Adrenal gland (tissue), 12 donors: ENCODE results near the gene MAP3K20. TPM values are rescaled to one million over a fixed set of nuclear protein-coding genes. Genes with fewer than 3 reads are reported as not detected.

ENCODE experiments used
- DNase-seq, 7 donors: peaks; one replicate each; pipeline ENCODE4 v3.0.0-alpha.2; 2019 to 2020
- H3K27ac ChIP-seq, 5 donors: fragments of 200-600 bp; sonication (generic) in 4 of 5; 1 replicate in 3 of 5; 2 replicates in 2 of 5; pipeline versions ENCODE4 v1.5.1 to v1.8.0; 2016 to 2020; ENCODE audit warnings: mild to moderate bottlenecking in 1 of 5
- H3K27me3 ChIP-seq: fragments of 200-600 bp; 2 replicates; pipeline ENCODE4 v1.8.0; 2021
- H3K36me3 ChIP-seq, 2 donors: fragments of 200-600 bp; replicated peaks in 1 of 2; 1 replicate in 1 of 2; 2 replicates in 1 of 2; pipeline versions ENCODE4 v1.5.1 to v1.8.0; 2018 to 2022
- H3K4me1 ChIP-seq, 2 donors: fragments of 200-600 bp; replicated peaks in 1 of 2; 1 replicate in 1 of 2; 2 replicates in 1 of 2; pipeline versions ENCODE4 v1.5.1 to v1.8.0; 2018 to 2021
- H3K4me3 ChIP-seq, 4 donors: fragments of 200-600 bp; sonication (generic) in 3 of 4; one replicate each; pipeline ENCODE4 v1.5.1; 2016 to 2018
- H3K9me3 ChIP-seq, 3 donors: fragments of 200-600 bp; sonication (generic) in 1 of 3; replicated peaks in 1 of 3; 1 replicate in 2 of 3; 2 replicates in 1 of 3; pipeline versions ENCODE4 v1.5.1 to v1.8.0; 2016 to 2021
- POLR2A ChIP-seq, 2 donors: fragments of 450-650 bp; IDR thresholded peaks; one replicate each; pipeline ENCODE4 v1.6.1; 2017; ENCODE audit warnings: antibody characterized with exemption in 2 of 2, mild to moderate bottlenecking in 2 of 2, moderate library complexity in 1 of 2
- WGBS, 4 donors: extraction: QIAGEN DNeasy Blood & Tissue Kit in 2 of 4; methylation state at CpG; one replicate each; pipeline versions ENCODE4 v1.1.5 to v1.1.7; 2013 to 2017; 5-methylcytosine and 5-hydroxymethylcytosine counted together
- intact Hi-C, 2 donors: fragments of 100-400 bp; cut with DNase I; formaldehyde crosslinking; loops; one replicate each; pipeline versions ENCODE4 v1.14.1 to v1.15.0; 2022 to 2023
- polyA plus RNA-seq, 3 donors: library from polyadenylated mRNA; stranded (reverse); fragments of 200-250 nt in 2 of 3; fragments of 350-450 nt in 1 of 3; fragmentation: Illumina TruSeq in 1 of 3; extraction: RNeasy Lipid Tissue Mini Kit (QIAGEN cat#74804) in 1 of 3; gene quantifications; one replicate each; pipeline ENCODE4 v1.2.3, GENCODE V29; 2013 to 2014
- total RNA-seq, 9 donors: library from RNA; depleted of rRNA in 4 of 9; stranded (reverse); fragments of >200 nt in 4 of 9; fragments of 120-200 nt in 1 of 9; fragmentation: NEBNext Ultra II Directional in 1 of 9; extraction: Animal tissue kit (Norgen Biotek cat#: 25700) in 1 of 9; gene quantifications; one replicate each; pipeline versions ENCODE4 v1.1.0 to v1.2.4, GENCODE V29; 2013 to 2023
- TF ChIP-seq, protein P1 (sequence below), 6 experiments: fragments of 450-650 bp in 4 of 6; fragments of 200-600 bp in 2 of 6; sonication (generic) in 1 of 6; IDR thresholded peaks; 1 replicate in 5 of 6; 2 replicates in 1 of 6; pipeline versions ENCODE4 v1.5.1 to v1.8.0; 2016 to 2021; ENCODE audit warnings: antibody characterized with exemption in 6 of 6, mild to moderate bottlenecking in 2 of 6, moderate library complexity in 1 of 6
- donor health status: healthy with polysubstance abuse.
- donor health status: Bipolar disorder and iron deficiency.
- donor health status: DM: yes; HTN: yes; CAD: no.
- donor health status: DM: no; HTN: no; CAD: no.
- donor health status: DM: no; HTN: no; CAD: no.
- donor health status: DM: yes; HTN: yes; CAD: no.

The MAP3K20 gene
- total and polyA plus RNA-seq, 12 donors, result 8.1 to 54.2 (median 25.4) TPM

DNA sequence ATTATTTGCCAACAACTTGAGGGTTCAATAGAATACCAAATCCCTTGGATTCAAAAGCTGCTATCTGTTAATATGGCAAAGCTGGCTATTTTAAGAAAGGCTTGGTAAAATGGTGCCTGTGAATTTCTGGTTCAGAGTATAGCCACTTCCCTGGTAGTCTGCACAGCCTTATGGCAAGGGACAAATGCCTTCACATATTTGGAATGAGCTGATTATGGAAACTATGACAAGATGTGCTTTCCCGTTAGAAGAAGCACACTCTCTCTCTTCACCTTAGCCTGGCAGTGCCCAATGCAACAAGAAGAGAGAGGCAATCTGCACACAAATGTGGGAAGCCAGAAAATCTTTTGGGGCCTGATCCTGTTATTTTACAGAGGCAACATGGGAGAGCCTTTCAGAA, 47.5 kb upstream of the MAP3K20 start:
- no peaks in the 10 kb centered on the region for H3K27me3 ChIP-seq
- no peak for TF ChIP-seq POLR2A (IDR thresholded peaks at IDR 0.05)
- TF ChIP-seq, protein P1, sequence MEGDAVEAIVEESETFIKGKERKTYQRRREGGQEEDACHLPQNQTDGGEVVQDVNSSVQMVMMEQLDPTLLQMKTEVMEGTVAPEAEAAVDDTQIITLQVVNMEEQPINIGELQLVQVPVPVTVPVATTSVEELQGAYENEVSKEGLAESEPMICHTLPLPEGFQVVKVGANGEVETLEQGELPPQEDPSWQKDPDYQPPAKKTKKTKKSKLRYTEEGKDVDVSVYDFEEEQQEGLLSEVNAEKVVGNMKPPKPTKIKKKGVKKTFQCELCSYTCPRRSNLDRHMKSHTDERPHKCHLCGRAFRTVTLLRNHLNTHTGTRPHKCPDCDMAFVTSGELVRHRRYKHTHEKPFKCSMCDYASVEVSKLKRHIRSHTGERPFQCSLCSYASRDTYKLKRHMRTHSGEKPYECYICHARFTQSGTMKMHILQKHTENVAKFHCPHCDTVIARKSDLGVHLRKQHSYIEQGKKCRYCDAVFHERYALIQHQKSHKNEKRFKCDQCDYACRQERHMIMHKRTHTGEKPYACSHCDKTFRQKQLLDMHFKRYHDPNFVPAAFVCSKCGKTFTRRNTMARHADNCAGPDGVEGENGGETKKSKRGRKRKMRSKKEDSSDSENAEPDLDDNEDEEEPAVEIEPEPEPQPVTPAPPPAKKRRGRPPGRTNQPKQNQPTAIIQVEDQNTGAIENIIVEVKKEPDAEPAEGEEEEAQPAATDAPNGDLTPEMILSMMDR (IDR thresholded peaks at IDR 0.05), result no peak
- 72 to 100% (median 85%) methylated on average over 1 of the region's 1 CpG for WGBS, 4 donors
- intact Hi-C loops, result loop anchor here (5.0 to 10.0 kb wide), 2 partner anchors 184 to 223 kb away; no protein-coding TSS in a partner anchor
- no peak overlapping the region for H3K4me3 ChIP-seq
- no peak for DNase-seq
- H3K4me1 ChIP-seq, result peaks cover 0 to 5% of the 10 kb centered on the region in 2 donors
- peaks cover 0 to 69% of the 10 kb centered on the region in 2 donors for H3K36me3 ChIP-seq
- peak overlapping the region in 2 of 5 donors; percentile 22 to 42 for H3K27ac ChIP-seq
- no peaks in the 10 kb centered on the region for H3K9me3 ChIP-seq

DNA sequence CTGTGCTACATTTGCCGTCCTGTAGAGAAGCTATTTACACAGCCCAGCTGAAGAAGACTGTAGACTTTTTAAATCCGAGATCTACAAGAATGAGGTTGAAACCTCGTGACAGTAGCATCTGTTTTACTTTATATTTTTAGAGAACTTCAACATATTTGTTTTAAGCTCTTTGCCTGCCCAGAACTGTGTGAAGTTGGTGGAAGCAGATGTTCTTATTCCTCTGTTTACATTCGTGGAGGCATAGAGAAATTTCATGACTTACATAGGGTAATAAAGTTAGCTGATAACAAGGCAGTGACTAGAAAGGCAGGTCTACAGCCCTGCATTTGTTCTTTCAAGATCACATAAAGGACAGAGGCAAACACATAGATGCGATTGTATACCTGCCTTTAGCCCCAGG, 47.0 kb upstream of the MAP3K20 start:
- no peak overlapping the region for H3K27ac ChIP-seq
- 69 to 81% (median 74%) methylated on average over 5 of the region's 5 CpGs for WGBS, 4 donors
- DNase-seq, result no peak

DNA sequence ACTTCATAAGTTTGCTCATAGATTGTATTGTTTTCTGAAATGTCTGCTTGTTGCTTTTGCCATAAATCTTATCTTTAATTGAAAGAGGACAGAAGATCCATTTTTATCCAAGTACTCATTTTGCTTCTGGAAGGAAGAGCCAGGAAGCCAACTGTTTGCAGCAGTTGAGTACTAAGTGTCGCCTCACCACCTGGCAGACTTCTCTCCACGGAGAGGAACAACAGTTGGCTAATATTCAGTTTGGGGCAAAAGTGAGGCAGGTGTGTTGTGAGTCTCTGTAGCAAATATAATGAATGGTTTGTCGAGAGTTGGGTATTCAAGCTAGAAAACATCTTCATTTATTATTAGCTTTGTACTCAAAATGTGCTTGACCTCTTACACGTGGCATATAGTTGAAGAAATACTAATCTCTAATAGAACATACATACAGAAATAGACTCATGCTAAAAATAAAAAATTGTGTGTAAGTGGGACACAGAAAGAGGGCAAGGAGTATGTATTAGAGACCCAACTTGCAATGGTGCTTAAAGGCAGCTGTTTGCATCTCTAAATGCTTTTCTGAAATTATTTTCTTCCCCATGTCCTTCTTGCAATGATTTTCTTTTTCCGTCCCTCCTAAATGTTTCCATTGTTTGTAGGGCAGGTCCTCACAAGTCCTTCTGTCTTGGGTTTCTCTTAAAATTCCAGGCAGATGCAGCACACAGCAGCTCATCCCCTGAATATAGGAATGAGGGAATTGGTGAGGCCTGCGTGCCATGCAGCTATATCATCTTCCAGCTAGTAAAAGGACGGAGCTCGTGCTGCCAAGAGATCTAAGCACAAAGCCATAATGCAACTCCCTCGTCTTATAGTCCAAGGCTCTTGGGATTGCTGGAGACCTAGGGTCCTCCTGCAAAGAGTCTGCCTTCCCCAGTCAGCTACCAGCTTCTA, 44.8 kb upstream of the MAP3K20 start:
- Histone ChIP-seq H3K36me3 (peaks cover 0 to 60% of the 10 kb centered on the region in 2 donors), H3K27ac (no peak overlapping the region), H3K4me1 (peaks cover 0 to 5% of the 10 kb centered on the region in 2 donors), H3K27me3 (no peaks in the 10 kb centered on the region), H3K9me3 (no peaks in the 10 kb centered on the region), H3K4me3 (no peak overlapping the region)
- no peak for DNase-seq
- WGBS, 4 donors, result 87 to 90% (median 88%) methylated on average over 9 of the region's 9 CpGs
- intact Hi-C loops, result no loop called here
- TF ChIP-seq POLR2A (IDR thresholded peaks at IDR 0.05), result no peak
- TF ChIP-seq, protein P1 (IDR thresholded peaks at IDR 0.05), result no peak

More for the DNA sequence above, 47.0 kb upstream of the MAP3K20 start:
- H3K27me3 ChIP-seq, result no peaks in the 10 kb centered on the region
- H3K4me3 ChIP-seq, result no peak overlapping the region
- peaks cover 0 to 65% of the 10 kb centered on the region in 2 donors for H3K36me3 ChIP-seq
- TF ChIP-seq POLR2A (IDR thresholded peaks at IDR 0.05), result no peak
- TF ChIP-seq, protein P1 (IDR thresholded peaks at IDR 0.05), result no peak
- peaks cover 0 to 5% of the 10 kb centered on the region in 2 donors for H3K4me1 ChIP-seq
- H3K9me3 ChIP-seq, result no peaks in the 10 kb centered on the region
- intact Hi-C loops, result loop anchor here (5.0 to 10.0 kb wide), 2 partner anchors 184 to 224 kb away; no protein-coding TSS in a partner anchor

DNA sequence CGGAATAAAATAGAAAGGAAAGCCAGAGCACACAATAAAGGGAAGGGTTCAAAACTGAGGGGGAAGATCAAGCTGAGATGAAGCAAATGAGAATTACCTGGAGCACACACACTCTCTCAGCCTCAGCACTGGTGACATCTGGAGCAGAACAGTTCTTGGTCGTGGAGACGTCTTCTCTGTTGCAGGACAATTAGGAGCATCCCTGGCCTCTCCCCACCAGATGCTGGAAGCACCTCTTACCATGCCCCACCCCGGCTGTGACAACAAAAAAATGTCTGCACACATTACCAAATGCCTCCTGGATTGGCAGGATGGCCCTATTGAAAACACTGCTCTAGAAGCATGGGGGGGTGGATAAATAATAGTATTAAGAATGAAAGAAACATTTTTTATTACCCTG, 43.6 kb upstream of the MAP3K20 start:
- H3K36me3 ChIP-seq, result peaks cover 0 to 60% of the 10 kb centered on the region in 2 donors
- H3K27me3 ChIP-seq, result no peaks in the 10 kb centered on the region
- H3K4me1 ChIP-seq, result peaks cover 0 to 13% of the 10 kb centered on the region in 2 donors
- DNase-seq, result no peak
- TF ChIP-seq POLR2A (IDR thresholded peaks at IDR 0.05), result no peak
- TF ChIP-seq, protein P1 (IDR thresholded peaks at IDR 0.05), result no peak
- WGBS, 4 donors, result 91 to 94% (median 92%) methylated on average over 4 of the region's 4 CpGs
- H3K4me3 ChIP-seq, result no peak overlapping the region
- intact Hi-C loops, result no loop called here
- no peaks in the 10 kb centered on the region for H3K9me3 ChIP-seq
- H3K27ac ChIP-seq, result no peak overlapping the region
